Tibial nerve (tissue), 4 donors: ENCODE data around the gene MPST. TPM values are rescaled to one million over a fixed set of nuclear protein-coding genes. Genes with fewer than 3 reads are reported as not detected.

Experiments
- DNase-seq, 2 donors: peaks; one replicate each; pipeline ENCODE4 v3.0.0-alpha.2; 2019; ENCODE audit warnings: low spot score in 2 of 2
- H3K27ac ChIP-seq, 4 donors: fragments of 200-600 bp; sonication (generic) in 3 of 4; one replicate each; pipeline ENCODE4 v1.5.1; 2017 to 2019; ENCODE audit warnings: mild to moderate bottlenecking in 1 of 4
- H3K27me3 ChIP-seq, 2 donors: fragments of 200-600 bp; sonication (generic) in 1 of 2; one replicate each; pipeline versions ENCODE4 v1.5.1 to v1.6.0; 2017 to 2019
- H3K36me3 ChIP-seq, 3 donors: fragments of 200-600 bp; sonication (generic); one replicate each; pipeline ENCODE4 v1.5.1; 2018 to 2019
- H3K4me1 ChIP-seq, 4 donors: fragments of 200-600 bp; sonication (generic) in 3 of 4; one replicate each; pipeline ENCODE4 v1.5.1; 2017 to 2019
- H3K4me3 ChIP-seq, 4 donors: fragments of 200-600 bp; sonication (generic) in 3 of 4; one replicate each; pipeline ENCODE4 v1.5.1; 2017 to 2019; ENCODE audit warnings: mild to moderate bottlenecking in 1 of 4, moderate library complexity in 1 of 4
- H3K9me3 ChIP-seq, 4 donors: fragments of 200-600 bp; sonication (generic) in 3 of 4; one replicate each; pipeline ENCODE4 v1.5.1; 2017 to 2019
- EP300 ChIP-seq, 2 donors: sonication (generic); formaldehyde crosslinking; IDR thresholded peaks; one replicate each; pipeline ENCODE4 v1.6.1; 2017; ENCODE audit warnings: antibody characterized with exemption in 2 of 2, mild to moderate bottlenecking in 1 of 2
- POLR2A ChIP-seq, 2 donors: fragments of 450-650 bp; IDR thresholded peaks; one replicate each; pipeline ENCODE4 v1.6.1; 2017; ENCODE audit warnings: antibody characterized with exemption in 2 of 2, mild to moderate bottlenecking in 2 of 2, moderate library complexity in 2 of 2
- WGBS, 2 donors: methylation state at CpG; one replicate each; pipeline ENCODE4 v1.1.5; 2018; 5-methylcytosine and 5-hydroxymethylcytosine counted together
- total RNA-seq, 4 donors: library from RNA; depleted of rRNA; stranded (reverse); fragments of >200 nt; gene quantifications; one replicate each; pipeline ENCODE4 v1.1.0, GENCODE V29; 2016
- TF ChIP-seq, protein P1 (sequence below), 5 experiments: fragments of 200-600 bp in 3 of 5; fragments of 450-650 bp in 2 of 5; sonication (generic) in 3 of 5; IDR thresholded peaks; one replicate each; pipeline ENCODE4 v1.5.1; 2016 to 2019; ENCODE audit warnings: antibody characterized with exemption in 5 of 5, mild to moderate bottlenecking in 3 of 5, moderate library complexity in 2 of 5

The MPST gene
- total RNA-seq, 4 donors from 2014 or later, result 193 to 258 (median 199) TPM

DNA sequence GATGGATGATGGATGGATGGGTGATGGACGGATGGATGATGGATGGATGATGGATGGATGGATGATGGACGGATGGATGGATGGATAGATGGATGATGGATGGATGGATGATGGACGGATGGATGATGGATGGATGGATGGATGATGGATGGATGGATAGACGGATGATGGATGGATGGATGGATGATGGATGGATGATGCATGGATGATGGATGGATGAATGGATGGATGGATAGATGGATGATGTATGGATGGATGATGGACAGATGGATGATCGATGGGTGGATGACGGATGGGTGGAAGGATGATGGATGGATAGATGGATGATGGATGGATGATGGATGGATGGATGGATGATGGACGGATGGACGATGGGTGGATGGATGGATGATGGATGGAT lies 53.1 kb downstream of the MPST start:
- peaks cover 0 to 73% of the 10 kb centered on the region in 2 donors for H3K27me3 ChIP-seq
- no peak for DNase-seq
- TF ChIP-seq, protein P1, sequence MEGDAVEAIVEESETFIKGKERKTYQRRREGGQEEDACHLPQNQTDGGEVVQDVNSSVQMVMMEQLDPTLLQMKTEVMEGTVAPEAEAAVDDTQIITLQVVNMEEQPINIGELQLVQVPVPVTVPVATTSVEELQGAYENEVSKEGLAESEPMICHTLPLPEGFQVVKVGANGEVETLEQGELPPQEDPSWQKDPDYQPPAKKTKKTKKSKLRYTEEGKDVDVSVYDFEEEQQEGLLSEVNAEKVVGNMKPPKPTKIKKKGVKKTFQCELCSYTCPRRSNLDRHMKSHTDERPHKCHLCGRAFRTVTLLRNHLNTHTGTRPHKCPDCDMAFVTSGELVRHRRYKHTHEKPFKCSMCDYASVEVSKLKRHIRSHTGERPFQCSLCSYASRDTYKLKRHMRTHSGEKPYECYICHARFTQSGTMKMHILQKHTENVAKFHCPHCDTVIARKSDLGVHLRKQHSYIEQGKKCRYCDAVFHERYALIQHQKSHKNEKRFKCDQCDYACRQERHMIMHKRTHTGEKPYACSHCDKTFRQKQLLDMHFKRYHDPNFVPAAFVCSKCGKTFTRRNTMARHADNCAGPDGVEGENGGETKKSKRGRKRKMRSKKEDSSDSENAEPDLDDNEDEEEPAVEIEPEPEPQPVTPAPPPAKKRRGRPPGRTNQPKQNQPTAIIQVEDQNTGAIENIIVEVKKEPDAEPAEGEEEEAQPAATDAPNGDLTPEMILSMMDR (IDR thresholded peaks at IDR 0.05), result no peak
- TF ChIP-seq EP300 (IDR thresholded peaks at IDR 0.05) (no peak), POLR2A (IDR thresholded peaks at IDR 0.05) (no peak)
- H3K9me3 ChIP-seq, result no peaks in the 10 kb centered on the region
- H3K4me3 ChIP-seq, result no peak overlapping the region
- no peak overlapping the region for H3K27ac ChIP-seq
- 91 to 94% methylated on average over 8 of the region's 8 CpGs for WGBS, 2 donors
- no peaks in the 10 kb centered on the region for H3K36me3 ChIP-seq
- no peaks in the 10 kb centered on the region for H3K4me1 ChIP-seq

DNA sequence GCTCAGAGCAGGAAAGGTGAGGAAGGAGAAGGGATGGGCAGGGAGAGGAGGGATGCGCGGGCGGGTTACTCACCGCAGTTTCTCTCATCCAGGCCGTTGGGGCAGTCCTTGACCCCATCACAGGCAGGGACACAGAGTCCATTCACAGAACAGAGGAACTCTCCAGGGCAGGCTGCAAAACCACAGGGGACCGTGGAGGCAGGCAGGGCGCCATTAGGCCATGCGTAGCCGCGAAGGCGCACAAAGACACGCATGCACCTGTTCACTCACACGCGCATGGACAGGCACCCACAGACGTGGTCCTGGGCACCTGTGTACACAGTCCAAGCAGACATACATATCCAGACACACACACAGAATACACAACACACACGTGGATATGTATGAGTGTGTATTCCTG lies 55.0 kb downstream of the MPST start:
- TF ChIP-seq, protein P1 (IDR thresholded peaks at IDR 0.05), result no peak
- no peak for TF ChIP-seq EP300 (IDR thresholded peaks at IDR 0.05)
- no peak for TF ChIP-seq POLR2A (IDR thresholded peaks at IDR 0.05)
- DNase-seq, result no peak
- Histone ChIP-seq H3K9me3 (no peaks in the 10 kb centered on the region), H3K27me3 (peaks cover 0 to 60% of the 10 kb centered on the region in 2 donors), H3K36me3 (no peaks in the 10 kb centered on the region), H3K4me3 (no peak overlapping the region), H3K4me1 (no peaks in the 10 kb centered on the region), H3K27ac (no peak overlapping the region)
- 59 to 63% methylated on average over 16 of the region's 16 CpGs for WGBS, 2 donors

- H3K27ac ChIP-seq, result no peak overlapping the region
- H3K9me3 ChIP-seq, result no peaks in the 10 kb centered on the region
- 57% methylated on average over 16 to 17 of the region's 17 CpGs for WGBS, 2 donors
- H3K4me3 ChIP-seq, result no peak overlapping the region
- no peaks in the 10 kb centered on the region for H3K4me1 ChIP-seq
- no peaks in the 10 kb centered on the region for H3K36me3 ChIP-seq
- H3K27me3 ChIP-seq, result peaks cover 0 to 59% of the 10 kb centered on the region in 2 donors
- no peak for DNase-seq
- TF ChIP-seq, protein P1 (IDR thresholded peaks at IDR 0.05), result no peak
- no peak for TF ChIP-seq POLR2A (IDR thresholded peaks at IDR 0.05)
- no peak for TF ChIP-seq EP300 (IDR thresholded peaks at IDR 0.05)
Observed at GRCh38 chr22:37075046-37075445, 55.5 kb downstream of the MPST start.

GRCh38 chr22:37075822-37076433 lies 56.4 kb downstream of the MPST start:
- Histone ChIP-seq H3K27me3 (peaks cover 0 to 50% of the 10 kb centered on the region in 2 donors), H3K27ac (no peak overlapping the region), H3K4me1 (no peaks in the 10 kb centered on the region), H3K9me3 (no peaks in the 10 kb centered on the region), H3K4me3 (no peak overlapping the region), H3K36me3 (no peaks in the 10 kb centered on the region)
- 72 to 76% methylated on average over 7 to 9 of the region's 9 CpGs for WGBS, 2 donors
- no peak for TF ChIP-seq EP300 (IDR thresholded peaks at IDR 0.05)
- no peak for DNase-seq

DNA sequence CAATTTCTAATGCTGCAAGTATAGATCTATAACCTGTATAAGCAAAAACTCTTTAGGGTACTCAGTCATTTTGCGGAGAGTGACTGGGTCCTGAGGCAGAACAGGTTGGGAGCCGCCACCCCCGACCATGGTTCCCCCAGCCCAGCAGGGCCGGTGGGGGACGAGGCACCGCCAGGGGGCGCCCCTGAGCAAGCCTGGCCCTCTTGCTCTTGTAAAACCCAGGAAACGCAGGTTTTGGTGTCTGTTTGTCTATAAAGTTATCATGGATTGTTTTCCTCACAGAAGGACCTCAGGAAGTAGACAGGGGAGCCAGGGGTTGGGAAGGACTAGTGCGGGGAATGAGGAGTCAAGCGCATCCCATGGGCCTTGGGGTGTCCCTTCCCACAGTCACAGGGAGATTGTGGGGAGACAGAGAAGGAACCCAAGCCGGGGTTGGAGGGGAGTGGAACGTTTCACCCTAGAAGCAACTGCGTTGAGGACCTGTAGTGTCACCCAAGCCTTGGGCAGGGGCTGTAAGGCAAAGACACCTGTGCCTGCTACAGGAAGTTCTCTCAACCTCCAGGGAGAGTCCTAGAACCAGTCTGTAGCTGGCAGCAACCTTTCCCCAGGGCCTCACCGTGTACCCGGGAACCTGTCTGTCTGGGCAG lies 58.4 kb downstream of the MPST start:
- H3K27me3 ChIP-seq, result peaks cover 0 to 43% of the 10 kb centered on the region in 2 donors
- WGBS, 2 donors, result 26% methylated on average over 15 of the region's 15 CpGs
- H3K36me3 ChIP-seq, result no peaks in the 10 kb centered on the region
- H3K9me3 ChIP-seq, result no peaks in the 10 kb centered on the region
- DNase-seq, result peak; percentile 19 to 47
- H3K4me3 ChIP-seq, result no peak overlapping the region
- no peaks in the 10 kb centered on the region for H3K4me1 ChIP-seq
- no peak overlapping the region for H3K27ac ChIP-seq
- TF ChIP-seq, protein P1 (IDR thresholded peaks at IDR 0.05), result peak; percentile 65 to 87 (median 79)
- TF ChIP-seq EP300 (IDR thresholded peaks at IDR 0.05), result no peak
